ENCODE data around the gene UGGT2. TPM values are rescaled to one million over a fixed set of nuclear protein-coding genes. Genes with fewer than 3 reads are reported as not detected.

The UGGT2 gene
- total and polyA plus RNA-seq, 2 of the 13 experiments (the other 11 are each of a cell fraction or from before 2014, with no cell fraction given): 13.2 to 27.1 TPM

- no peak for ATAC-seq
- POLR2A ChIA-PET: interaction anchor here (1.4 kb wide), 1 partner anchor 28 kb away, joined by 4 read pairs; the partner anchor contains the start of gene UGGT2
Observed at GRCh38 chr13:96025283-96025682, 27.9 kb downstream of the UGGT2 start.

More at GRCh38 chr13:96025283-96025682, 27.9 kb downstream of the UGGT2 start:
- no TSS peak for BruUV-seq (replicated peaks)
- CTCF ChIA-PET (ENCODE audit: low intra/inter-chr PET ratio, low total read pairs): no interaction called here
- TF ChIP-seq ZNF543 (CRISPR knock-in tag; IDR thresholded peaks at IDR 0.05) (no peak), AGO1 (IDR thresholded peaks at IDR 0.05; ENCODE audit: low read depth, low read length, poor library complexity, severe bottlenecking) (no peak), HIVEP1 (CRISPR knock-in tag; IDR thresholded peaks at IDR 0.05) (no peak), NKX3-1 (CRISPR knock-in tag; IDR thresholded peaks at IDR 0.05) (no peak), BHLHE40 (IDR thresholded peaks at IDR 0.05; ENCODE audit: low read length) (no peak), RCOR2 (CRISPR knock-in tag; IDR thresholded peaks at IDR 0.05) (no peak), MED1 (CRISPR knock-in tag; IDR thresholded peaks at IDR 0.05) (no peak), ZKSCAN8 (CRISPR knock-in tag; IDR thresholded peaks at IDR 0.05; ENCODE audit: borderline replicate concordance) (no peak), THAP7 (CRISPR knock-in tag; IDR thresholded peaks at IDR 0.05) (no peak), ZBTB7A (CRISPR knock-in tag; IDR thresholded peaks at IDR 0.05) (no peak)
- TF ChIP-seq, protein P1, sequence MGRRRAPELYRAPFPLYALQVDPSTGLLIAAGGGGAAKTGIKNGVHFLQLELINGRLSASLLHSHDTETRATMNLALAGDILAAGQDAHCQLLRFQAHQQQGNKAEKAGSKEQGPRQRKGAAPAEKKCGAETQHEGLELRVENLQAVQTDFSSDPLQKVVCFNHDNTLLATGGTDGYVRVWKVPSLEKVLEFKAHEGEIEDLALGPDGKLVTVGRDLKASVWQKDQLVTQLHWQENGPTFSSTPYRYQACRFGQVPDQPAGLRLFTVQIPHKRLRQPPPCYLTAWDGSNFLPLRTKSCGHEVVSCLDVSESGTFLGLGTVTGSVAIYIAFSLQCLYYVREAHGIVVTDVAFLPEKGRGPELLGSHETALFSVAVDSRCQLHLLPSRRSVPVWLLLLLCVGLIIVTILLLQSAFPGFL (CRISPR knock-in tag; IDR thresholded peaks at IDR 0.05): no peak
- TF ChIP-seq, protein P2, sequence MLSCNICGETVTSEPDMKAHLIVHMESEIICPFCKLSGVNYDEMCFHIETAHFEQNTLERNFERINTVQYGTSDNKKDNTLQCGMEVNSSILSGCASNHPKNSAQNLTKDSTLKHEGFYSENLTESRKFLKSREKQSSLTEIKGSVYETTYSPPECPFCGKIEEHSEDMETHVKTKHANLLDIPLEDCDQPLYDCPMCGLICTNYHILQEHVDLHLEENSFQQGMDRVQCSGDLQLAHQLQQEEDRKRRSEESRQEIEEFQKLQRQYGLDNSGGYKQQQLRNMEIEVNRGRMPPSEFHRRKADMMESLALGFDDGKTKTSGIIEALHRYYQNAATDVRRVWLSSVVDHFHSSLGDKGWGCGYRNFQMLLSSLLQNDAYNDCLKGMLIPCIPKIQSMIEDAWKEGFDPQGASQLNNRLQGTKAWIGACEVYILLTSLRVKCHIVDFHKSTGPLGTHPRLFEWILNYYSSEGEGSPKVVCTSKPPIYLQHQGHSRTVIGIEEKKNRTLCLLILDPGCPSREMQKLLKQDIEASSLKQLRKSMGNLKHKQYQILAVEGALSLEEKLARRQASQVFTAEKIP (CRISPR knock-in tag; IDR thresholded peaks at IDR 0.05; ENCODE audit: borderline replicate concordance): no peak
- Histone ChIP-seq H3K4me2 (ENCODE audit: low read depth, low read length) (no peak overlapping the region), H3K4me3 (replicated peaks in 1 of 3; ENCODE audit: insufficient read depth in 1 of 3, low read depth in 2 of 3, low read length in 3 of 3) (no peak overlapping the region), H3K4me1 (ENCODE audit: insufficient read depth, low read length) (peaks cover 12% of the 10 kb centered on the region), H3K9ac (ENCODE audit: insufficient read depth, low read depth, low read length) (no peak overlapping the region), H3K36me3 (replicated peaks in 1 of 2; ENCODE audit: control insufficient read depth in 1 of 2, insufficient read depth in 2 of 2, low read length in 2 of 2) (no peaks in the 10 kb centered on the region), H3K79me2 (ENCODE audit: insufficient read depth, low read length) (no peaks in the 10 kb centered on the region), H2AFZ (ENCODE audit: low read length) (no peak overlapping the region), H3K9me3 (ENCODE audit: low read length) (no peaks in the 10 kb centered on the region), H3K27me3 (ENCODE audit: control insufficient read depth in 1 of 2, insufficient read depth in 2 of 2, low read length in 2 of 2) (no peaks in the 10 kb centered on the region), H4K20me1 (ENCODE audit: insufficient read depth, low read length) (no peaks in the 10 kb centered on the region; the same call in 1 of the 2 replicates), H3K27ac (ENCODE audit: extremely low read length, insufficient read depth, low read length) (no peak overlapping the region)
- intact Hi-C loops (cut with micrococcal nuclease; ENCODE audit: unreplicated experiment) (no loop called here), in situ Hi-C loops (cut with HindIII; ENCODE audit: extremely low pct_ligation_motif_present, low pct_unique_long_range_greater_than_20kb) (loop anchor here (10.0 kb wide), 1 partner anchor 200 kb away; no protein-coding TSS in a partner anchor)
- DNase-seq (ENCODE audit: low spot score) (no peak), FAIRE-seq (no peak)
